GM21723 (cell line): Measurements from ENCODE around the gene KRT72.

Source experiments
- ATAC-seq: cut with Tn5 transposase; IDR thresholded peaks from one replicate; pipeline ENCODE4 v1.9.1; 2021; ENCODE audit warnings: mild to moderate bottlenecking, moderate library complexity; ENCODE audit not compliant: unreplicated experiment

KRT72 gene

GRCh38 chr12:52630599-52631200 is 29.4 kb upstream of the KRT72 start:
- no peak for ATAC-seq

- ATAC-seq = no peak
Observed at GRCh38 chr12:52630008-52630500, 28.8 kb upstream of the KRT72 start.

- ATAC-seq = no peak
Observed at GRCh38 chr12:52629281-52630007, 28.2 kb upstream of the KRT72 start.

- ATAC-seq = no peak
Observed at GRCh38 chr12:52628841-52629240, 27.6 kb upstream of the KRT72 start.

GRCh38 chr12:52628111-52628507 is 26.8 kb upstream of the KRT72 start:
- no peak for ATAC-seq

GRCh38 chr12:52627395-52628110 is 26.3 kb upstream of the KRT72 start:
- no peak for ATAC-seq

GRCh38 chr12:52622349-52622748 is 21.1 kb upstream of the KRT72 start:
- ATAC-seq = no peak

- no peak for ATAC-seq
Observed at GRCh38 chr12:52618866-52619265, 17.6 kb upstream of the KRT72 start.

- no peak for ATAC-seq
Observed at GRCh38 chr12:52618216-52618615, 17.0 kb upstream of the KRT72 start, which contains the start of gene KRT73. Gene KRT73 (minus strand): TSS chr12:52618559. CDS start chr12:52618524, 35 bp downstream.

- ATAC-seq = no peak
Observed at GRCh38 chr12:52617403-52617785, 16.1 kb upstream of the KRT72 start.

- no peak for ATAC-seq
Observed at GRCh38 chr12:52616680-52617402, 15.6 kb upstream of the KRT72 start.

- no peak for ATAC-seq
Observed at GRCh38 chr12:52615912-52616311, 14.6 kb upstream of the KRT72 start.

GRCh38 chr12:52615208-52615868 is 14.1 kb upstream of the KRT72 start:
- no peak for ATAC-seq

- ATAC-seq = no peak
Observed at GRCh38 chr12:52614381-52615207, 13.3 kb upstream of the KRT72 start.

- no peak for ATAC-seq
Observed at GRCh38 chr12:52613384-52614030, 12.2 kb upstream of the KRT72 start.

- no peak for ATAC-seq
Observed at GRCh38 chr12:52612431-52613383, 11.4 kb upstream of the KRT72 start.

- no peak for ATAC-seq
Observed at GRCh38 chr12:52611080-52611468, 9.8 kb upstream of the KRT72 start.
